Measurements from ENCODE around the gene TNFRSF13B. TPM values are rescaled to one million over a fixed set of nuclear protein-coding genes. Genes with fewer than 3 reads are reported as not detected.
A peak's percentile ranks its signal among the peaks of the same experiment; 100 is the strongest.
"Not testable (repeated sequence)": the region's sequence is repeated elsewhere in the genome, so short reads cannot be mapped to it uniquely, and the experiment has no call there.

Gene TNFRSF13B
- total and polyA plus RNA-seq, 5 experiments from 2014 or later, result 1.3 to 1.5 TPM; not detected in 3

DNA sequence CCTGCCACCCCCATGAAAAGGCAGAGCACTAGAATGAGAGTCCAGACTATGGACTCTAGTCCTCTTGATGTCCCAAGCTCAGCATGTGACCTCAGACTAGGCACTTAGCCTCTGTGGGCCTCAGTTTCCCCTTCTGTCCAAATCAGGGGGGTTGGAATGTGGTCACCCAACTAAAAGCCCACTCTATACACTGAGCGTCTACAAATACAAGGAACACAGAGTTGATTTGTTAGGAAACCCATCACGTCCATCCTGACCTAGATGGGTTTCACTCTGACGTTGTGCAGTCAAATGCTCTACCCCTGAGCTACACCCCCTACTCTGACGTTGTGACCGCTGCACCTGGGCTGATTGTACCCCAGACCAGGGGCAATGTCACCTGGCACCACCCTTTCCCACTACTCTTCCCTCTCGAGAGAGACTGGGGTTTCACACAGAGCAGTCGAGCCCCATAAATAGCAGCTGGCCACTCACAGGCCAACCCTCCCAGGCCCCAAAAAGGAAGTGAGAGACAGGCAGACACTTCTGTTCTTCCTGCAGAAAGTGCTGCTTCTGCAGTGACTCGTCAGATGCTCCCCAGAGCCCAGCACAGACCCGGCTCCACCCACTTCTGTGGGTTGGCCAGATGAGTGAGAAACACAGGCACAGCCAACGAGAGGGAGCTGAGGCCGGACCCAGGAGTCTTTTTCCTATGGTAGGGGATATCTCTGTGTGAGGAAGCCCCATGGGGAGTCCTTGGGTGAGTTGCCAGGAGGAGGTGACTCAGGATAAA lies 16.1 kb upstream of the TNFRSF13B start:
- DNase-seq, result peak in 2 of 10 donors; percentile 15 to 52
- peak overlapping the region in 6 of 10 donors; percentile 23 to 78 (median 56) for H3K4me3 Mint-ChIP-seq

DNA sequence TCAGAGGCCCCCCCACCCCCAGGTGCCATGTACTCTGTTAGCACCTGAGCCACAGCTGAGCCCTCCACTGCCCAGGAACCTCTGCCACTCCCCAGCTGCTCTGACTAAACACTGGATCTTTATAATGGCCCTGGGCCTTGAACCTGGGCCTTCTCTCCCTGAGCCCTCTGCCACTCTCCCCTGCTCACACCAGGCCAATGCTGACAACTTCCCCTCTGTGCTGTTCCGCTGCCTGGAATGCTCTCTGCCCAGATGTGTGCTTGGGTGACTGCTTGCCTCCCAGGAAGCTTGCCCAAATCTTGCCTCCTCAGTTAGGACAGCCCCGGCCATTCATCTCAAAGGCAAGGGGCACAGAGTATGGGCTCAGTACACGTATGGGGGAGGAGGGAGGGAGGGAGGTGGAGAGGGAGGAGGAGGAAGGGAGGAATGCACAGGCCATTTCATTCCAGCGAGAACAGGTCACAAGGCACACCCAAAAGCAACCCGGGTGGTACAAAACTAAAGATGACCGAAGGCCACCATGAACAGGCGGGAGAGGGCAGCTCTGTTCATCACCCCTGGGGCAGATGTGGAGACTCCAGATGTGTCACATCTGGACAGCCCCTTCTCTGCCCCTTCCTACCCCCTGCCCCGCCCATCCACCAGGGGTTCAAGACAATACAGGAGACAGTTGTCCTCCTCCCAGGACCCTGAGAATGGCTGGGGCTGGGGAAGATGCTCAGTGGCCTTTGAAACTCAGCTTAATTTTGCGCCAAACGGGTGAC lies 15.3 kb upstream of the TNFRSF13B start:
- Mint-ChIP-seq H3K36me3 (no peaks in the 10 kb centered on the region), H3K4me1 (peaks cover 14 to 43% (median 26%) of the 10 kb centered on the region in 4 donors), H3K9me3 (no peaks in the 10 kb centered on the region), H3K27me3 (no peaks in the 10 kb centered on the region), H3K27ac (peak overlapping the region in 4 of 10 donors; percentile 29 to 95 (median 50)), H3K4me3 (no peak overlapping the region)
- ATAC-seq (no peak), DNase-seq (no peak)
- POLR2A ChIA-PET, result no interaction called here

More for the DNA sequence above, 16.1 kb upstream of the TNFRSF13B start:
- no peaks in the 10 kb centered on the region for H3K27me3 Mint-ChIP-seq
- peaks cover 14 to 45% (median 26%) of the 10 kb centered on the region in 4 donors for H3K4me1 Mint-ChIP-seq
- no peaks in the 10 kb centered on the region for H3K9me3 Mint-ChIP-seq
- H3K36me3 Mint-ChIP-seq, result no peaks in the 10 kb centered on the region
- ATAC-seq, result peak; percentile 34 to 60
- H3K27ac Mint-ChIP-seq, result peak overlapping the region in 6 of 10 donors; percentile 14 to 95 (median 74)
- POLR2A ChIA-PET, result no interaction called here

- DNase-seq, result no peak
- Mint-ChIP-seq H3K9me3 (no peaks in the 10 kb centered on the region), H3K4me1 (peaks cover 14 to 41% (median 25%) of the 10 kb centered on the region in 4 donors), H3K27ac (no peak overlapping the region), H3K27me3 (no peaks in the 10 kb centered on the region), H3K36me3 (no peaks in the 10 kb centered on the region), H3K4me3 (no peak overlapping the region)
- no peak for ATAC-seq
- POLR2A ChIA-PET, result no interaction called here
Observed at GRCh38 chr17:16986391-16986790, 14.5 kb upstream of the TNFRSF13B start.

DNA sequence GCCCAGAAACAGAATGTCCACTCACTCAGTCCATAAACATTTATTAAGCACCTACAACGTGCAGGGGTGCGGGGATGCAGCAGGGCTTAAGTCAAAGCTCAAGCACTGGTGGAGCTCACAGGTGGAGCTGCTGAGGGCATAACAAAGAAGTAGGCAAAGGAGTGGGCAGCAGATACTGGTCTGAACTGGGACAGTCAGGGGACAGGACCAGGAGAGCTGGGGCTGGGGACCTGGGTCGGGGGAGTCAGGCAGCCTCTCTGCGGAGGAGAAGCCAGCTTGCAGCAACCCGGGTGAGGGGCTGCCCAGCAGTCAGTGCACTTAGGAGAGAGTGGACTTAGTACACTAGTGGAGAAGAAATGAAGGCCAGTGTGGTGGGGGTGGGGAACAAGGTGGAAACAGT lies 10.0 kb upstream of the TNFRSF13B start:
- no peak for ATAC-seq
- DNase-seq, result no peak
- Mint-ChIP-seq H3K27ac (no peak overlapping the region), H3K4me1 (peaks cover 0 to 10% (median 0%) of the 10 kb centered on the region in 4 donors), H3K4me3 (no peak overlapping the region), H3K9me3 (no peaks in the 10 kb centered on the region), H3K27me3 (peaks cover 0 to 2% (median 0%) of the 10 kb centered on the region in 5 donors), H3K36me3 (no peaks in the 10 kb centered on the region)
- POLR2A ChIA-PET, result no interaction called here

DNA sequence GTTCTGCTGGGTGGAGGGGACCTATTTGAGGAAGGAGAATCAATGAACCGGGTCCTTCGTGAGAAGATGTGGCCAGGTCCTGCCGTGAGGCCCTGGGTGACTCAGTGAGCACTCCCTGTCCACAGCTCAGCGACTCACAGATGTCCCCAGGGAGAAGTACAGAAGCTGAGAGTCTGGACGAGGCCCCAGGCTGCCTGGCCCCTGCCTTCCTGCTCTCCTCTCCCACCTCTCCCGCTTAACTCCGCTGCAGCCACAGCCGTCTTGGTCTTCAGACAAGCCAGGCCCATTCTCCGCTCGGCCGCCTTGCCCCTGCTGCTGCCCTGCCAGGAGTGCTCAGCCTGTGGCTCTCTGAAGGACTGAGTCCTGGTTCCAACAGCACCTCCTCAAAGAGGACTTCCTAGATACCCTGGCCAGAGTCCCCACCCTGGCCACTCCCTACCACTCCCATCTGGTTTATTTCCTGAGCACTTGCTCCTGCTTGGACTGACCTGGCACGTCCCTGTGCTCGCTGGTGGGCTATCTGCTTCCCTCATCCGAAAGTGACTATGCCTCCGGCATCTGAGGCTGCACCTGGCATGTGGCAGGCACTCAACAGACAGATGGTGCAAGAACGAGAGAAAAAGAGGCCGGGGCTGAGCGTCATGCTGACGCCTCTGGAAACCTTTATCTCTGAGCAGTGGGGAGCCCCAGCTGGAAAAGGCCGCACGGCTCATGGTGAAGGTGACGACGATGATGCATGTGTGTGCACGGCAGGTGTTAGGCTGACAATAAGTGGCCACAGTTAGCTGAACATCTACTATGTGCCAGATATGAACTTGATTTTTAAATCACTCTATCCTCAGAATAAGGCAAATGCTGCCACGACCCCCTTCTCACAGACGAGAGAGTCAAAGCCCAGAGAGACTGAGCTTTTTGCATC lies 9.2 kb upstream of the TNFRSF13B start:
- POLR2A ChIA-PET, result no interaction called here
- Mint-ChIP-seq H3K36me3 (no peaks in the 10 kb centered on the region), H3K27me3 (peaks cover 0 to 2% (median 0%) of the 10 kb centered on the region in 5 donors), H3K4me3 (peak overlapping the region in 2 of 10 donors; percentile 9 to 63), H3K27ac (peak overlapping the region in 1 of 10 donors; percentile 16), H3K4me1 (peaks cover 0 to 17% (median 0%) of the 10 kb centered on the region in 4 donors), H3K9me3 (no peaks in the 10 kb centered on the region)
- ATAC-seq (no peak), DNase-seq (no peak)

DNA sequence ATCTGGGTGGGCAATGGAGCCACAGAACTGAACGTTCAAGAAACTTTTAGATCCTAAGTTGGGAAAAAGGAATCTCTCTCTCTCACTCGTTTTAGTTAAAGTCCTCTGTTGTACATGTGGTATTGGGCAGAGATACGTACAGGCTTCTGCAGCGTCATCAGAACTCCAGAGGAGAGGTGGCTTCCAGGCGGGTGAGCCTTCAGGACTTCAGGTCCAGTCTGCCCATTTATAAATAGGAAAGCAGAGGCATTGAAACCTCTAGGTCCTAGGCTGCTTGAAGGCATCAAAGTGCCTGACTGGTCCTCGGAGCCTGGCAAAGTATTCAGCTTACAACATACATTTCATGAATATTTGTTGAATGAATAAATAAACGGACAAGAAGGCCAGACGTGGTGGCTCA lies 8.1 kb upstream of the TNFRSF13B start:
- POLR2A ChIA-PET, result no interaction called here
- Mint-ChIP-seq H3K4me3 (no peak overlapping the region), H3K9me3 (no peaks in the 10 kb centered on the region), H3K27ac (no peak overlapping the region), H3K36me3 (no peaks in the 10 kb centered on the region), H3K4me1 (peaks cover 0 to 27% (median 0%) of the 10 kb centered on the region in 4 donors), H3K27me3 (peaks cover 0 to 2% (median 0%) of the 10 kb centered on the region in 5 donors)
- DNase-seq, result no peak
- ATAC-seq, result no peak

DNA sequence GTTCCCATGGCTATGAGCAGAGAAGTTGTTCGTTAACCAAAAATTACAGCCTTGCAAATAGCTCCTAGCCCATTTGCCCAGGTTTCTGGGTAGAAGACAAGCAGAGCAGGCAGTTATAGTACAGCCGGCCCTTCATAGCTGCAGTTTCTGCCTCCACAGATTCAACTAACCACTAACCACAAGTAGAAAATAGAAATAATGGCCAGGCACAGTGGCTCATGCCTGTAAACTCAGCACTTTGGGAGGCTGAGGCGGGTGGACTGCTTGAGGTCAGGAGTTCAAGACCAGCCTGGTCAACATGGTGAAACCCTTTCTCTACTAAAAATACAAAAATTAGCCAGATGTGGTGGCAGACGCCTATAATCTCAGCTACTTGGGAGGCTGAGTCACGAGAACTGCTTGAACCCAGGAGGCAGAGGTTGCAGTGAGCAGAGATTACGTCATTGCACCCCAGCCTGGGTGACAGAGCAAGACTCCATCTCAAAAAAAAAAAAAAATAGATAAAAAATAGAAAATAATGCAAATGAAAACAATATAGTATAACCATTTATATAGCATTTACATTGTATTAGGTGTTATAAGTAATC lies 7.4 kb upstream of the TNFRSF13B start:
- H3K27ac Mint-ChIP-seq, H3K27me3 Mint-ChIP-seq, H3K4me3 Mint-ChIP-seq, H3K9me3 Mint-ChIP-seq, H3K36me3 Mint-ChIP-seq, DNase-seq, POLR2A ChIA-PET, ATAC-seq: not testable (repeated sequence)
- peaks cover 0 to 31% (median 0%) of the 10 kb centered on the region in 4 donors for H3K4me1 Mint-ChIP-seq

GRCh38 chr17:16977932-16978331 lies 6.0 kb upstream of the TNFRSF13B start:
- Mint-ChIP-seq H3K27ac (no peak overlapping the region), H3K4me1 (peaks cover 0 to 42% (median under 1%) of the 10 kb centered on the region in 4 donors), H3K27me3 (peaks cover 0 to 2% (median 0%) of the 10 kb centered on the region in 5 donors), H3K36me3 (no peaks in the 10 kb centered on the region), H3K4me3 (no peak overlapping the region), H3K9me3 (no peaks in the 10 kb centered on the region)
- POLR2A ChIA-PET, result no interaction called here
- DNase-seq (no peak), ATAC-seq (no peak)

GRCh38 chr17:16976725-16977550 lies 5.0 kb upstream of the TNFRSF13B start:
- ATAC-seq, result no peak
- Mint-ChIP-seq H3K36me3 (no peaks in the 10 kb centered on the region), H3K4me3 (no peak overlapping the region), H3K27ac (no peak overlapping the region), H3K9me3 (no peaks in the 10 kb centered on the region), H3K27me3 (peaks cover 0 to 3% (median 0%) of the 10 kb centered on the region in 5 donors), H3K4me1 (peaks cover 0 to 49% (median under 1%) of the 10 kb centered on the region in 4 donors)
- no peak for DNase-seq
- POLR2A ChIA-PET, result no interaction called here

- peaks cover 0 to 50% (median under 1%) of the 10 kb centered on the region in 4 donors for H3K4me1 Mint-ChIP-seq
- peak overlapping the region in 3 of 10 donors; percentile 10 to 56 (median 22) for H3K27ac Mint-ChIP-seq
- no peak for ATAC-seq
Observed at GRCh38 chr17:16975744-16976625, 4.1 kb upstream of the TNFRSF13B start.

GRCh38 chr17:16975277-16975651 lies 3.3 kb upstream of the TNFRSF13B start:
- peaks cover 0 to 3% (median 0%) of the 10 kb centered on the region in 5 donors for H3K27me3 Mint-ChIP-seq
- ATAC-seq (no peak), DNase-seq (no peak)
- no peaks in the 10 kb centered on the region for H3K9me3 Mint-ChIP-seq
- no peak overlapping the region for H3K27ac Mint-ChIP-seq
- POLR2A ChIA-PET, result no interaction called here
- no peaks in the 10 kb centered on the region for H3K36me3 Mint-ChIP-seq
- H3K4me1 Mint-ChIP-seq, result peaks cover 0 to 48% (median under 1%) of the 10 kb centered on the region in 4 donors
- peak overlapping the region in 1 of 10 donors; percentile 36 for H3K4me3 Mint-ChIP-seq

More at GRCh38 chr17:16975744-16976625, 4.1 kb upstream of the TNFRSF13B start:
- Mint-ChIP-seq H3K27me3 (peaks cover 0 to 3% (median 0%) of the 10 kb centered on the region in 5 donors), H3K4me3 (peak overlapping the region in 1 of 10 donors; percentile 12), H3K36me3 (no peaks in the 10 kb centered on the region), H3K9me3 (no peaks in the 10 kb centered on the region)
- no peak for DNase-seq
- POLR2A ChIA-PET, result no interaction called here

All from naive thymus-derived CD8-positive, alpha-beta T cell (primary cell).